Muscle of arm (tissue), 12 donors: ENCODE measurements around the gene ANO8. TPM values are rescaled to one million over a fixed set of nuclear protein-coding genes. Genes with fewer than 3 reads are reported as not detected.
"Not testable (repeated sequence)": the region's sequence is repeated elsewhere in the genome, so short reads cannot be mapped to it uniquely, and the experiment has no call there.

Experiments
- DNase-seq: peaks from one replicate; pipeline ENCODE4 v3.0.0-alpha.2; 2013
- polyA plus RNA-seq, 12 donors: library from polyadenylated mRNA; unstranded; fragments of 120-200 nt; gene quantifications; one replicate each; pipeline ENCODE4 v1.2.1, GENCODE V29; 2013; ENCODE audit not compliant: insufficient read length in 12 of 12

Gene ANO8
- polyA plus RNA-seq, 12 donors = 4.5 to 14.0 (median 6.0) TPM; not detected in 1

DNA sequence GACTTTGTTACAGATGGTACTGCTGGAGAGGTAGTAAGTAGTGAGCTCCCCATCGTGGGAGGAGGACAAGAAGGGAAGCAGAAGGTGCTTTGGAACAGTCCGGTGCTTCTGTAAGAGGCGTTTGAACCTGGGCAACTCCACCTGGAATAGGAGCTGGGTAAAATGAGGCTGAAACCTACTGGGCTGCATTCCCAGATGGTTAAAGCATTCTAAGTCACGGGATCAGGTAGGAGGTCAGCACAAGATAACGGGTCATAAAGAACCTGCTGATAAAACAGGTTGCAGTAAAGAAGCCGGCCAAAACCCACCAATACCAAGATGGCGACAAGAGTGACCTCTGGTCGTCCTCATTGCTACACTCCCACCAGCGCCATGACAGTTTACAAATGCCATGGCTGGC, 47.9 kb downstream of the ANO8 start:
- DNase-seq = no peak

- DNase-seq = no peak
Measured at GRCh38 chr19:17286263-17286662, 48.4 kb downstream of the ANO8 start.

DNA sequence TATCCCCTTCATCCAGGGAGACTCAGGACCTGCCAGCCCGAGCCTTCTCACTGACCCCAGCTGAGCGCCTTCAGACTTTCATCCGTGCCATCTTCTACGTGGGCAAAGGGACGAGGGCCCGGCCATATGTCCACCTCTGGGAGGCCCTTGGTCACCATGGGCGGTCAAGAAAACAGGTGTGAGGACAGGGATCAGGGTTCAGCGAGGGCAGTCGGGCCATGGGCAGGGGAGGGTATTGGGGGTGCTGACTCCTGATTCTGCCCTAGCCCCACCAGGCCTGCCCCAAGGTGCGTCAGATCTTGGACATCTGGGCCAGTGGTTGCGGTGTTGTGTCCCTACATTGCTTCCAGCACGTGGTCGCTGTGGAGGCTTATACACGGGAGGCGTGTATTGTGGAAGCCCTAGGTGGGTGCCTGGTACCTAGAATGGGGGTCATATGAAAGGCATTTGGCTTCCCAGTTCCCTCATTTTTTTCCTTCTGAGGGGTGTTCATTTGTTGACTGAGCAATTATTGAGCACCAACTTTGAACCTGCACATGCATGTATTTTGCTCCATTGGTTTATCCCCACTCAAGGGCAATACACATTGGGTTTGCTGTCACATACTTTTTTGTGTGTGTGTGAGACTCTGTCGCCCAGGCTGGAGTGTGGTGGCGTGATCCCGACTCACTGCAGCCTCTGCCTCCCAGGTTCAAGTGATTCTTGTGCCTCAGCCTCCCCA, 49.1 kb downstream of the ANO8 start:
- DNase-seq = no peak

GRCh38 chr19:17283504-17283996, 51.1 kb downstream of the ANO8 start:
- DNase-seq = no peak

DNA sequence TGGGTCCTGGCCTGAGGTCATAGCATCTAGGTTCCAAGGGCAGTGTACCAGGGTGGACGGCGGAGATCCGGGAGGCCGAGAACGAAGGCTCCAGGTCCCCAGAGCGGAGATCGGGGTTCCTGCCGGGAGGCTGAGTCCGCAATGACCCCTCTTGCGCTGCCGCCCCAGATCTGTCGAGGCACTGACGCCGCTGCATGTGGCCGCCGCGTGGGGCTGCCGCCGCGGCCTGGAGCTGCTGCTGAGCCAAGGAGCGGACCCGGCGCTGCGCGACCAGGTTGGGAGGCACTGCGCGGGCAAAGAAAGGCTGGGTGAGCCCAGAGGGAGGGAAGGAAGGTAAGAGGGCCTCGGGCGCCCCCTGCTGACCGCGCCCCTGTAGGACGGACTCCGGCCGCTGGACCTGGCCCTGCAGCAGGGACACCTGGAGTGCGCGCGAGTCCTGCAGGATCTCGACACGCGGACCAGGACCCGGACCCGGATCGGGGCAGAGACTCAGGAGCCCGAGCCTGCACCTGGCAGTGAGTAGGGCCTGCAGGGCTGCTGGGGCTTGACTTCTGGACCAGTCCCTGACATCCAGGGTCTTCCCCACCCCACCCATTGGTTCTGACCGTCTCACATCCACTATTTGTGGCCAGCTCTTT, 52.0 kb downstream of the ANO8 start:
- DNase-seq = peak; percentile 79

DNA sequence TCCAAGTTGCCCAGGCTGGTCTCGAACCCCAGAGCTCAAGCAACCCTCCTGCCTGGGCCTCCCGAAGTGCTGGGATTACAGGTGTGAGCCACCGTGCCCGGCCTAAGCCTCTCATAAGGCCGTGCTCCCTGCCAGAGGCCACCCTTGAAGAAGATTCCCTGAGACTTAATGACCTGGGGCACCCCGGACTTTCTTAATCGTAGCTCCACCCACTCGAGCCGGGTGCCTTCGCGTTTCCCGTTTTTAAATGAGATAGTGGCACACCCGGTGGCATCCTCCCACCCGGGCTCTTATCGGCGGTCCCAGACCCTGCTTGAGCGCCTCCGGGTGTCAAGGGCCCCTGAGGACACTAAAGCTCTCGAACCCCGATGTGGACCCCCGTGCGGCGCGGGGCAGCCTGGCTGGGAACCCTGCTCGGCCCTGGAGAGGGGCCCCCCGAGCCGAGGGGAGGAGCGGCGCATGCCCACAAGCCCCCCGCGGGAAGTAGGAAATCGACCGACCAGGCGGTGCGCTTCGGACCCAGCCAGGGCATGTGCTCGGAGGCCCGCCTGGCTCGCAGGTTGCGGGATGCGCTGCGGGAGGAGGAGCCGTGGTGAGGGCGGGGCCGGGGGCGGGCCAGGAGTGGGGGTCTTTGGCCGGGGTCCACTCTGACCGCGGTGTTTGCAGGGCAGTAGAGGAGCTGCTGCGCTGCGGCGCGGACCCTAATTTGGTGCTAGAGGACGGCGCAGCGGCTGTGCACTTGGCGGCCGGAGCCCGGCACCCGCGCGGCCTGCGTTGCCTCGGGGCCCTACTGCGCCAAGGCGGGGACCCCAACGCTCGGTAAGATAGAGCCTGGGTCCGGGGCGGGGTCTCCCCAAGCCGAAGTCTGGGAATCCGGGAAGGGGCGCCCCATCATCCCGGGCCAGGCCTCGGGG, 53.0 kb downstream of the ANO8 start, which contains the start of gene ANKLE1:
Gene ANKLE1, plus strand, starts transcription at position 511 of the 914 bp plus-strand sequence. Its CDS starts 20 bp downstream, at position 531.
- DNase-seq = no peak

GRCh38 chr19:17279436-17279835, 55.2 kb downstream of the ANO8 start:
- DNase-seq = no peak

- no peak for DNase-seq
Measured at GRCh38 chr19:17275441-17276175, 59.0 kb downstream of the ANO8 start.

DNA sequence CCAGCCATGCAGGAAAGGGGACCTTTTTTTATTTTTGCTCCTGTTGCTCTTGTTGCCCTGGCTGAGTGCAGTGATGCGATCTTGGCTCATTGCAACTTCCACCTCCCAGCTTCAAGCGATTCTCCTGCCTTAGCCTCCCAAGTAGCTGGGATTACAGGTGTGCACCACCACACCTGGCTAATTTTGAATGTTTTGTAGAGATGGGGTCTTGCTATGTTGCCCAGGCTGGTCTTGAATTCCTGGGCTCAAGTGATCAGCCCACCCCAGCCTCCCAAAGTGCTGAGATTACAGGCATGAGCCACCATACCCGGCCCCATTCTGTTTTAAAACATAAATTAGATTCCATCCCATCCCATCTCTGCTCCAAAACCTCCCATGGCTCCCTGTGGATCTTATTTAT, 59.8 kb downstream of the ANO8 start:
- DNase-seq = not testable (repeated sequence)

Other genes starting within 250 kb of the ANO8 start
- gene USE1, start 119.5 kb downstream of the ANO8 start, polyA plus RNA-seq = 10 to 100 TPM in 11 of 12 donors, not detected in 1; 20.9 to 44.3 (median 25.3) TPM
- gene OCEL1, start 108.6 kb downstream of the ANO8 start, polyA plus RNA-seq = 10 to 100 TPM in 4 of 12 donors, 1 to 10 TPM in 7, not detected in 1; 6.5 to 22.5 (median 9.2) TPM
- gene NR2F6, start 88.9 kb downstream of the ANO8 start, polyA plus RNA-seq = 10 to 100 TPM in 11 of 12 donors, not detected in 1; 15.7 to 58.5 (median 21.3) TPM
- gene USHBP1, start 70.1 kb downstream of the ANO8 start, polyA plus RNA-seq = 10 to 100 TPM in 1 of 12 donors, 1 to 10 TPM in 10, not detected in 1; 4.3 to 17.2 (median 6.3) TPM
- gene BABAM1, start 67.4 kb downstream of the ANO8 start, polyA plus RNA-seq = 100 to 1,000 TPM in 2 of 12 donors, 10 to 100 TPM in 9, not detected in 1; 73.5 to 168 (median 85.4) TPM
- gene ANKLE1, start 53.0 kb downstream of the ANO8 start, polyA plus RNA-seq = 1 to 10 TPM in 4 of 12 donors, under 1 TPM in 6, not detected in 2; 0.49 to 2.2 (median 0.95) TPM
- gene ABHD8, start 31.4 kb downstream of the ANO8 start, polyA plus RNA-seq = 10 to 100 TPM in 1 of 12 donors, 1 to 10 TPM in 10, not detected in 1; 4.5 to 15.3 (median 6.1) TPM
- gene MRPL34, start 29.0 kb downstream of the ANO8 start, polyA plus RNA-seq = 10 to 100 TPM in 11 of 12 donors, not detected in 1; 25.2 to 66.9 (median 29.3) TPM
- 10 to 100 TPM in 11 of 12 donors, not detected in 1; 25.5 to 54.1 (median 30.3) TPM for gene DDA1, start 25.3 kb downstream of the ANO8 start, polyA plus RNA-seq
- gene GTPBP3, start 2.7 kb upstream of the ANO8 start, polyA plus RNA-seq = 10 to 100 TPM in 7 of 12 donors, 1 to 10 TPM in 4, not detected in 1; 6.7 to 22.0 (median 11.9) TPM
- gene PLVAP, start 42.5 kb upstream of the ANO8 start, polyA plus RNA-seq = 10 to 100 TPM in 11 of 12 donors, not detected in 1; 33.3 to 86.9 (median 43.4) TPM
- not detected for gene CCDC194, start 59.3 kb upstream of the ANO8 start, polyA plus RNA-seq
- 10 to 100 TPM in 1 of 12 donors, 1 to 10 TPM in 9, not detected in 2; 3.5 to 10.0 (median 5.1) TPM for gene BST2, start 70.8 kb upstream of the ANO8 start, polyA plus RNA-seq
- 10 to 100 TPM in 11 of 12 donors, not detected in 1; 21.2 to 75.8 (median 24.3) TPM for gene MVB12A, start 85.2 kb upstream of the ANO8 start, polyA plus RNA-seq
- gene TMEM221, start 113.8 kb upstream of the ANO8 start, polyA plus RNA-seq = 1 to 10 TPM in 4 of 12 donors, under 1 TPM in 6, not detected in 2; 0.74 to 1.8 (median 0.99) TPM
- under 1 TPM in 3 of 12 donors, not detected in 9; 0.19 to 0.24 (median 0.20) TPM for gene NXNL1, start 126.1 kb upstream of the ANO8 start, polyA plus RNA-seq
- gene SLC27A1, start 135.7 kb upstream of the ANO8 start, polyA plus RNA-seq = 10 to 100 TPM in 10 of 12 donors, 1 to 10 TPM in 1, not detected in 1; 9.5 to 25.9 (median 16.4) TPM
- 10 to 100 TPM in 11 of 12 donors, not detected in 1; 35.8 to 77.5 (median 43.6) TPM for gene PGLS, start 176.8 kb upstream of the ANO8 start, polyA plus RNA-seq
- 100 to 1,000 TPM in 1 of 12 donors, 10 to 100 TPM in 11; 58.0 to 146 (median 70.3) TPM for gene COLGALT1, start 220.8 kb upstream of the ANO8 start, polyA plus RNA-seq